DND-41 (cell line): ENCODE results near the gene CDC16.
"Not testable (repeated sequence)": the region's sequence is repeated elsewhere in the genome, so short reads cannot be mapped to it uniquely, and the experiment has no call there.

Experiments used
- ATAC-seq: fragments of 200-7000 bp; cut with Tn5 transposase; 3 replicates; pipeline ENCODE4 v1.9.1; 2021; ENCODE audit warnings: low read depth; ENCODE audit not compliant: insufficient read depth
- DNase-seq: peaks from one replicate; pipeline ENCODE4 v3.0.0-alpha.2; 2020
- H2AFZ ChIP-seq: 2 replicates; pipeline ENCODE4 v1.6.0; 2012; ENCODE audit warnings: low read depth, low read length
- H3K27ac ChIP-seq: 2 replicates; pipeline ENCODE4 v1.5.1; 2012; ENCODE audit warnings: low read length, inconsistent platforms
- H3K27me3 ChIP-seq: fragments of 200-600 bp; sonication (generic); 2 replicates; pipeline ENCODE4 v1.6.0; 2012; ENCODE audit warnings: low read length, mild to moderate bottlenecking, inconsistent platforms; ENCODE audit not compliant: insufficient read depth, poor library complexity
- H3K36me3 ChIP-seq: 2 replicates; pipeline ENCODE4 v1.5.1; 2012; ENCODE audit warnings: low read length, inconsistent platforms; ENCODE audit not compliant: insufficient read depth
- H3K4me1 ChIP-seq: 2 replicates; pipeline ENCODE4 v1.5.1; 2012; ENCODE audit warnings: mild to moderate bottlenecking, low read length; ENCODE audit not compliant: insufficient read depth
- H3K4me2 ChIP-seq: 2 replicates; pipeline ENCODE4 v1.6.0; 2012; ENCODE audit warnings: mild to moderate bottlenecking, moderate library complexity, low read length, inconsistent platforms; ENCODE audit not compliant: insufficient read depth
- H3K4me3 ChIP-seq, 2 experiments: fragments of 200-600 bp in 1 of 2; shearing (Covaris generic) in 1 of 2; 2 replicates each; pipeline ENCODE4 v1.5.1; 2012 to 2016; ENCODE audit warnings: inconsistent platforms in 2 of 2, low read length in 2 of 2, mild to moderate bottlenecking in 2 of 2, low read depth in 1 of 2, moderate library complexity in 1 of 2
- H3K79me2 ChIP-seq: 2 replicates; pipeline ENCODE4 v1.6.0; 2012; ENCODE audit warnings: low read length, inconsistent platforms; ENCODE audit not compliant: insufficient read depth
- H3K9ac ChIP-seq: 2 replicates; pipeline ENCODE4 v1.6.0; 2012; ENCODE audit warnings: low read depth, mild to moderate bottlenecking, inconsistent platforms, low read length, moderate library complexity
- H3K9me3 ChIP-seq: 2 replicates; pipeline ENCODE4 v1.5.1; 2012; ENCODE audit warnings: low read length, moderate library complexity, mild to moderate bottlenecking, inconsistent platforms; ENCODE audit not compliant: insufficient read depth, severe bottlenecking
- H4K20me1 ChIP-seq: 2 replicates; pipeline ENCODE4 v1.6.0; 2012; ENCODE audit warnings: low read length; ENCODE audit not compliant: insufficient read depth
- EZH2 ChIP-seq: IDR thresholded peaks from 3 replicates; pipeline ENCODE4 v1.6.1; 2012; ENCODE audit warnings: borderline replicate concordance, low read depth, mild to moderate bottlenecking, moderate library complexity, low read length, inconsistent platforms; ENCODE audit not compliant: severe bottlenecking
- TF ChIP-seq, protein P1 (sequence below): IDR thresholded peaks from 2 replicates; pipeline ENCODE4 v1.5.1; 2012; ENCODE audit warnings: borderline replicate concordance, low read length, moderate library complexity, mild to moderate bottlenecking; ENCODE audit not compliant: poor library complexity, severe bottlenecking; ENCODE audit errors: extremely low read depth

CDC16 gene

DNA sequence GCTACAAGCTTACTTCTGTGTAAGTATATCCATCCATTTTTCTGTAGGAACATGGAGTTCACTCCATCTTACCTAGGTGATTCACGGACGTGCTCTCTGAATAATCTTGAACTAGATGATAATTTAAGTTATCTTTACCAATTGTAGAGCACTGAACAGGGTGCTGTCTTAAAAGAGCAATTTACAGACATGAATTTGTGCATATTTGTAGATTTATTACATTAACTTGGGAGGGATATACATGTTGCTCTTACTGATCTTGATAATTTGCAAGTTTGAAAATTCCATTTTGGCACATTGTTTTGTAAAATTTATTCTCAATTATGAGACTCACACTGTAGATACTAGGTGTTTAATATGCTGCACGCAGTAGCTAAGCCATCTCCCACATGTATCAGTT is 9.3 kb downstream of the CDC16 start:
- no peak overlapping the region for H3K4me3 ChIP-seq
- no peaks in the 10 kb centered on the region for H3K4me1 ChIP-seq
- DNase-seq = no peak
- ATAC-seq = no peak
- no peaks in the 10 kb centered on the region for H3K9me3 ChIP-seq
- H3K36me3 ChIP-seq = peaks cover 97% of the 10 kb centered on the region
- no peaks in the 10 kb centered on the region for H3K27me3 ChIP-seq
- H3K9ac ChIP-seq = no peak overlapping the region
- 0 out of 2 replicates have a peak, but pooled peaks cover 3% of the 10 kb centered on the region for H4K20me1 ChIP-seq
- no peak overlapping the region for H3K27ac ChIP-seq
- no peak for TF ChIP-seq EZH2
- TF ChIP-seq, protein P1, sequence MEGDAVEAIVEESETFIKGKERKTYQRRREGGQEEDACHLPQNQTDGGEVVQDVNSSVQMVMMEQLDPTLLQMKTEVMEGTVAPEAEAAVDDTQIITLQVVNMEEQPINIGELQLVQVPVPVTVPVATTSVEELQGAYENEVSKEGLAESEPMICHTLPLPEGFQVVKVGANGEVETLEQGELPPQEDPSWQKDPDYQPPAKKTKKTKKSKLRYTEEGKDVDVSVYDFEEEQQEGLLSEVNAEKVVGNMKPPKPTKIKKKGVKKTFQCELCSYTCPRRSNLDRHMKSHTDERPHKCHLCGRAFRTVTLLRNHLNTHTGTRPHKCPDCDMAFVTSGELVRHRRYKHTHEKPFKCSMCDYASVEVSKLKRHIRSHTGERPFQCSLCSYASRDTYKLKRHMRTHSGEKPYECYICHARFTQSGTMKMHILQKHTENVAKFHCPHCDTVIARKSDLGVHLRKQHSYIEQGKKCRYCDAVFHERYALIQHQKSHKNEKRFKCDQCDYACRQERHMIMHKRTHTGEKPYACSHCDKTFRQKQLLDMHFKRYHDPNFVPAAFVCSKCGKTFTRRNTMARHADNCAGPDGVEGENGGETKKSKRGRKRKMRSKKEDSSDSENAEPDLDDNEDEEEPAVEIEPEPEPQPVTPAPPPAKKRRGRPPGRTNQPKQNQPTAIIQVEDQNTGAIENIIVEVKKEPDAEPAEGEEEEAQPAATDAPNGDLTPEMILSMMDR = no peak
- H2AFZ ChIP-seq = no peak overlapping the region
- no peak overlapping the region for H3K4me2 ChIP-seq
- H3K79me2 ChIP-seq = 0 out of 2 replicates have a peak, but pooled peaks cover 4% of the 10 kb centered on the region

GRCh38 chr13:114244637-114245036 is 9.9 kb downstream of the CDC16 start:
- no peak for TF ChIP-seq EZH2
- TF ChIP-seq, protein P1 = no peak
- peaks cover 97% of the 10 kb centered on the region for H3K36me3 ChIP-seq
- H3K27ac ChIP-seq = no peak overlapping the region
- no peak for DNase-seq
- H3K9ac ChIP-seq = no peak overlapping the region
- no peak overlapping the region for H2AFZ ChIP-seq
- no peaks in the 10 kb centered on the region for H3K4me1 ChIP-seq
- no peak overlapping the region for H3K4me2 ChIP-seq
- no peaks in the 10 kb centered on the region for H3K27me3 ChIP-seq
- no peak overlapping the region for H3K4me3 ChIP-seq
- ATAC-seq = no peak
- no peaks in the 10 kb centered on the region for H3K9me3 ChIP-seq
- 0 out of 2 replicates have a peak, but pooled peaks cover 6% of the 10 kb centered on the region for H4K20me1 ChIP-seq
- H3K79me2 ChIP-seq = 0 out of 2 replicates have a peak, but pooled peaks cover 4% of the 10 kb centered on the region

DNA sequence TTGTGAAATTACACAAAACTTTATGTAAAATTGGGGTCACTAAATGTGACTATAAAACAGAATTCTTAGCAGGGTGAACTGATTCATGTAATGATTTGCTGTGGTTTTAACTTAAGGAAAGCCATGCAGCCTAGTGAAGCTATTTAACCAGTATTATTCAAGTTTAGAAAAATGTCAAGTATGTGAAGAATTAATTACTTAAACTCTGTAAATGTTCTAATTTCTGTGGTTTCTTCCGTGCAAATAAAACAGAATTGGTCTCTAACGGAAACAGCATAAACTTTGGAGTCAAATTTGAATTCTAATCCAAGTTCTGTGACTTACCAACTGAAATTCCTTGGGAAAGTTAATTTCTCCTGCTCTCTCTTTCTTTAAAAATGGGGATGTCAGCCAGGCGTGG is 13.3 kb downstream of the CDC16 start:
- TF ChIP-seq, protein P1 = no peak
- no peak for TF ChIP-seq EZH2
- H3K4me3 ChIP-seq = no peak overlapping the region
- H3K27me3 ChIP-seq = no peaks in the 10 kb centered on the region
- DNase-seq (no peak), ATAC-seq (no peak)
- H3K9me3 ChIP-seq = no peaks in the 10 kb centered on the region
- H3K36me3 ChIP-seq = peaks cover 85% of the 10 kb centered on the region
- H3K4me1 ChIP-seq = no peaks in the 10 kb centered on the region
- H3K4me2 ChIP-seq = no peak overlapping the region
- H3K27ac ChIP-seq = no peak overlapping the region
- no peaks in the 10 kb centered on the region for H3K79me2 ChIP-seq
- no peak overlapping the region for H2AFZ ChIP-seq
- H4K20me1 ChIP-seq = 0 out of 2 replicates have a peak, but pooled peaks cover 3% of the 10 kb centered on the region
- H3K9ac ChIP-seq = no peak overlapping the region

DNA sequence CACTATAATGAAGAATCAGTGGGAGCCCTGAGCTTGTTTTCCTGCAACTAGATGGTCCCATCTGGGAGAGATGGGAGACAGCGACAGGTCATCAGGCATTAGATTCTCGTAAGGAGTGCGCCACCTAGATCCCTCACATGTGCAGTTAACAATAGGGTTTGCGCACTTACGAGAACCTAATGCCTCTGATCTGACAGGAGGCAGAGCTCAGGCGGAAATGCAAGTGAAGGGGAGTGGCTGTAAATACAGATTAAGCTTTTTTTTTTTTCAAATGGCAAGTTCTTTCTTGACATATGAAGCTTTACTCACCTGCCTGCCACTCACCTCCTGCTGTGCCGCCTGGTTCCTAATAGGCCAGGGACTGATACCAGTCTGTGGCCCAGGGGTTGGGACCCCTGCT is 14.4 kb downstream of the CDC16 start:
- no peak for DNase-seq
- Histone ChIP-seq H3K36me3 (peaks cover 76% of the 10 kb centered on the region), H4K20me1 (0 out of 2 replicates have a peak, but pooled peaks cover 3% of the 10 kb centered on the region), H2AFZ (no peak overlapping the region), H3K27me3 (no peaks in the 10 kb centered on the region), H3K9me3 (no peaks in the 10 kb centered on the region), H3K4me2 (no peak overlapping the region), H3K27ac (no peak overlapping the region), H3K4me1 (no peaks in the 10 kb centered on the region), H3K9ac (no peak overlapping the region), H3K4me3 (no peak overlapping the region), H3K79me2 (no peaks in the 10 kb centered on the region)
- TF ChIP-seq, protein P1 = no peak
- TF ChIP-seq EZH2 = no peak
- no peak for ATAC-seq

GRCh38 chr13:114251639-114252440 is 17.1 kb downstream of the CDC16 start:
- H3K9ac ChIP-seq, DNase-seq, H3K9me3 ChIP-seq, H3K4me2 ChIP-seq, H4K20me1 ChIP-seq, H3K79me2 ChIP-seq, H3K27me3 ChIP-seq, H3K4me1 ChIP-seq, H3K27ac ChIP-seq, H2AFZ ChIP-seq, ATAC-seq, H3K4me3 ChIP-seq: not testable (repeated sequence)
- peaks cover 75% of the 10 kb centered on the region for H3K36me3 ChIP-seq
